IMR-90 (cell line): ENCODE results near the gene PYDC1. TPM values are rescaled to one million over a fixed set of nuclear protein-coding genes. Genes with fewer than 3 reads are reported as not detected.

Source experiments
- ATAC-seq: fragments of 200-7000 bp; cut with Tn5 transposase; 2 replicates; pipeline ENCODE4 v1.9.1; 2020; ENCODE audit warnings: low read depth, mild to moderate bottlenecking, moderate library complexity
- BruUV-seq: library from RNA; stranded (reverse); fragments of 400-500 nt; replicated peaks from 2 replicates; lab custom pipeline; 2021; lab: Mats Ljungman, UMichigan
- CTCF ChIA-PET: fragments of 300-600 bp; formaldehyde crosslinking; extraction: SDS; loops from one replicate; lab custom pipeline; 2021; ENCODE audit warnings: antibody characterized with exemption; lab: Yijun Ruan, JAX
- POLR2A ChIA-PET: fragments of 300-600 bp; sonication (Branson Sonifier 250); formaldehyde crosslinking; loops from one replicate; lab custom pipeline; 2022; ENCODE audit warnings: antibody characterized with exemption; ENCODE audit not compliant: unreplicated experiment; lab: Charles Lee
- DNase-seq: peaks from one replicate; pipeline ENCODE4 v3.0.0; 2013
- H2AFZ ChIP-seq: replicated peaks from 2 replicates; pipeline ENCODE3; 2013; ENCODE audit warnings: low read length, mild to moderate bottlenecking; ENCODE audit not compliant: poor library complexity
- H2AK5ac ChIP-seq: 2 replicates; pipeline ENCODE4 v1.6.1; 2013; ENCODE audit warnings: low read depth, low read length, inconsistent platforms
- H2AK9ac ChIP-seq: replicated peaks from 2 replicates; pipeline ENCODE3; 2013; ENCODE audit warnings: mild to moderate bottlenecking, low read depth, low read length, moderate library complexity; ENCODE audit not compliant: poor library complexity
- H2BK120ac ChIP-seq: 2 replicates; pipeline ENCODE4 v1.6.1; 2013; ENCODE audit warnings: low read depth, low read length, inconsistent platforms
- H2BK15ac ChIP-seq: 3 replicates; pipeline ENCODE4 v1.6.1; 2013; ENCODE audit warnings: low read depth, low read length, inconsistent platforms
- H2BK20ac ChIP-seq: 2 replicates; pipeline ENCODE4 v1.6.1; 2013; ENCODE audit warnings: low read depth, mild to moderate bottlenecking, inconsistent platforms, low read length, moderate library complexity
- H2BK5ac ChIP-seq: 2 replicates; pipeline ENCODE4 v1.6.1; 2013; ENCODE audit warnings: mild to moderate bottlenecking, low read depth, low read length, inconsistent platforms; ENCODE audit not compliant: poor library complexity, severe bottlenecking
- H3K14ac ChIP-seq: replicated peaks from 2 replicates; pipeline ENCODE4 v1.6.1; 2013; ENCODE audit warnings: low read depth, low read length, inconsistent platforms
- H3K18ac ChIP-seq: 2 replicates; pipeline ENCODE4 v1.6.1; 2013; ENCODE audit warnings: low read depth, low read length, control low read depth
- H3K23ac ChIP-seq: 2 replicates; pipeline ENCODE4 v1.6.1; 2013; ENCODE audit warnings: low read depth, low read length, inconsistent platforms
- H3K27ac ChIP-seq: 2 replicates; pipeline ENCODE4 v1.5.1; 2013; ENCODE audit warnings: mild to moderate bottlenecking, control low read depth, low read length; ENCODE audit not compliant: insufficient read depth
- H3K27me3 ChIP-seq: 2 replicates; pipeline ENCODE4 v1.6.1; 2013; ENCODE audit warnings: low read length; ENCODE audit not compliant: control insufficient read depth, insufficient read depth
- H3K36me3 ChIP-seq: 2 replicates; pipeline ENCODE4 v1.6.1; 2013; ENCODE audit warnings: low read length, mixed read lengths; ENCODE audit not compliant: control insufficient read depth, insufficient read depth
- H3K4ac ChIP-seq: 2 replicates; pipeline ENCODE4 v1.6.1; 2013; ENCODE audit warnings: low read depth, low read length, inconsistent platforms
- H3K4me1 ChIP-seq: 2 replicates; pipeline ENCODE4 v1.6.1; 2013; ENCODE audit warnings: low read length, mixed read lengths; ENCODE audit not compliant: control insufficient read depth, insufficient read depth
- H3K4me2 ChIP-seq: 2 replicates; pipeline ENCODE4 v1.6.1; 2013; ENCODE audit warnings: low read depth, mild to moderate bottlenecking, control low read depth, low read length, moderate library complexity
- H3K4me3 ChIP-seq: 2 replicates; pipeline ENCODE4 v1.5.1; 2013; ENCODE audit warnings: low read depth, mild to moderate bottlenecking, control low read depth, low read length, moderate library complexity; ENCODE audit not compliant: insufficient read depth
- H3K56ac ChIP-seq: 2 replicates; pipeline ENCODE4 v1.6.1; 2013; ENCODE audit warnings: low read length, inconsistent platforms; ENCODE audit not compliant: insufficient read depth; ENCODE audit errors: extremely low read depth
- H3K79me1 ChIP-seq, 2 experiments: 2 replicates each; pipeline ENCODE4 v1.6.1; 2013; ENCODE audit warnings: low read length in 2 of 2, inconsistent platforms in 1 of 2, low read depth in 1 of 2
- H3K9ac ChIP-seq: 2 replicates; pipeline ENCODE4 v1.6.1; 2013; ENCODE audit warnings: low read depth, low read length, control low read depth
- H3K9me1 ChIP-seq: 2 replicates; pipeline ENCODE4 v1.6.1; 2013; ENCODE audit warnings: low read length, inconsistent platforms; ENCODE audit not compliant: insufficient read depth
- H3K9me3 ChIP-seq: 2 replicates; pipeline ENCODE4 v1.6.1; 2013; ENCODE audit warnings: low read length; ENCODE audit not compliant: control insufficient read depth, insufficient read depth
- H4K20me1 ChIP-seq: 2 replicates; pipeline ENCODE4 v1.6.1; 2013; ENCODE audit warnings: low read length, inconsistent platforms; ENCODE audit not compliant: insufficient read depth
- H4K5ac ChIP-seq: 2 replicates; pipeline ENCODE4 v1.6.1; 2013; ENCODE audit warnings: mild to moderate bottlenecking, low read depth, low read length, control low read depth
- H4K8ac ChIP-seq, 2 experiments: 2 replicates each; pipeline ENCODE4 v1.6.1; 2013; ENCODE audit warnings: low read depth in 2 of 2, low read length in 2 of 2, control low read depth in 1 of 2, inconsistent platforms in 1 of 2
- H4K91ac ChIP-seq: 2 replicates; pipeline ENCODE4 v1.6.1; 2013; ENCODE audit warnings: low read depth, low read length, inconsistent platforms; ENCODE audit not compliant: insufficient read depth
- CEBPB ChIP-seq: IDR thresholded peaks from 2 replicates; pipeline ENCODE4 v1.6.1; 2012; ENCODE audit warnings: low read depth, low read length, improper control_type of control experiment
- CHD1 ChIP-seq: IDR thresholded peaks from 2 replicates; pipeline ENCODE4 v1.6.1; 2012; ENCODE audit warnings: low read depth, low read length, improper control_type of control experiment
- MAFK ChIP-seq: IDR thresholded peaks from 2 replicates; pipeline ENCODE4 v1.6.1; 2012; ENCODE audit warnings: low read depth, low read length, improper control_type of control experiment
- MXI1 ChIP-seq: IDR thresholded peaks from 2 replicates; pipeline ENCODE4 v1.6.1; 2012; ENCODE audit warnings: low read depth, mild to moderate bottlenecking, low read length, moderate library complexity, borderline replicate concordance
- NFE2L2 ChIP-seq: fragments of 150-350 bp; IDR thresholded peaks from 2 replicates; pipeline ENCODE4 v1.6.1; 2016; ENCODE audit warnings: low read depth, mild to moderate bottlenecking, low read length
- POLR2A ChIP-seq: IDR thresholded peaks from 2 replicates; pipeline ENCODE4 v1.6.1; 2012; ENCODE audit warnings: mild to moderate bottlenecking, low read depth, low read length
- RAD21 ChIP-seq: IDR thresholded peaks from 2 replicates; pipeline ENCODE4 v1.6.1; 2012; ENCODE audit warnings: low read length, improper control_type of control experiment
- RFX5 ChIP-seq: IDR thresholded peaks from 2 replicates; pipeline ENCODE4 v1.8.0; 2012; ENCODE audit warnings: low read depth, mild to moderate bottlenecking, low read length, moderate library complexity
- SMC3 ChIP-seq: fragments of 150-350 bp; IDR thresholded peaks from 2 replicates; pipeline ENCODE4 v1.6.1; 2016; ENCODE audit warnings: low read depth, mild to moderate bottlenecking, antibody characterized with exemption, low read length, moderate library complexity
- WGBS, 2 experiments: methylation state at CpG; one replicate each; pipeline versions ENCODE4 v1.1.5 to v1.1.7; 2013; ENCODE audit warnings: missing lambda C conversion rate in 2 of 2; ENCODE audit not compliant: insufficient read length in 1 of 2; ENCODE audit errors: extremely low coverage in 2 of 2; 5-methylcytosine and 5-hydroxymethylcytosine counted together
- dilution Hi-C: fragments of 300-500 bp; cut with HindIII; formaldehyde crosslinking; loops from one replicate; pipeline ENCODE4 v1.14.3; 2018; ENCODE audit warnings: low sequenced_read_pairs; ENCODE audit not compliant: unreplicated experiment
- in situ Hi-C: fragments of 300-500 bp; cut with MboI; formaldehyde crosslinking; loops from 3 replicates; pipeline ENCODE4 v1.14.3; 2019; ENCODE audit warnings: low sequenced_read_pairs, inconsistent platforms, mixed read lengths
- intact Hi-C: fragments of 100-400 bp; cut with micrococcal nuclease; formaldehyde crosslinking; loops from 2 replicates; pipeline ENCODE4 v1.10.0; 2022
- polyA plus RNA-seq, 3 experiments: library from polyadenylated mRNA; depleted of rRNA; stranded (reverse); fragments of >200 nt; gene quantifications; 2 replicates each; pipeline ENCODE4 v1.2.3, GENCODE V29; 2012; ENCODE audit warnings: low replicate concordance in 1 of 3
- total RNA-seq: library from RNA; depleted of rRNA; stranded (reverse); fragments of >200 nt; gene quantifications from 2 replicates; pipeline ENCODE4 v1.2.3, GENCODE V29; 2012
- TF ChIP-seq, protein P1 (sequence below): fragments of 150-350 bp; IDR thresholded peaks from 2 replicates; pipeline ENCODE4 v1.6.1; 2017; ENCODE audit warnings: mild to moderate bottlenecking, antibody characterized with exemption, low read length, low read depth
- TF ChIP-seq, protein P2 (sequence below): fragments of 150-350 bp; IDR thresholded peaks from 2 replicates; pipeline ENCODE4 v1.6.1; 2016; ENCODE audit warnings: low read depth, mild to moderate bottlenecking, low read length, moderate library complexity, borderline replicate concordance
- TF ChIP-seq, protein P3 (sequence below): conservative IDR thresholded peaks from 2 replicates; pipeline ENCODE4 v1.5.1; 2012; ENCODE audit warnings: mild to moderate bottlenecking, low read depth, low read length, improper control_type of control experiment

PYDC1 gene
- total and polyA plus RNA-seq, 2 of the 4 experiments (the other 2 are of a cell fraction): not detected

DNA sequence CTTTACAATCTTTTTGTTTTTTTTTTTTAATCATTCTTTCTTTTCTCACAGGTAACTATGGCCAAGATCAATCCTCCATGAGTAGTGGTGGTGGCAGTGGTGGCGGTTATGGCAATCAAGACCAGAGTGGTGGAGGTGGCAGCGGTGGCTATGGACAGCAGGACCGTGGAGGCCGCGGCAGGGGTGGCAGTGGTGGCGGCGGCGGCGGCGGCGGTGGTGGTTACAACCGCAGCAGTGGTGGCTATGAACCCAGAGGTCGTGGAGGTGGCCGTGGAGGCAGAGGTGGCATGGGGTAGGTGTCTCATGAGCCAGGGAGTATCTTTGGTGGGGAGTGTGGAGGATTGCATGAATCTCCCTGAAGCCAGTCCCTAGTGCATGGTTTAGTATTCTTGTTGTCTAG, 32.0 kb downstream of the PYDC1 start:
- TF ChIP-seq RAD21: no peak
- TF ChIP-seq, protein P1, sequence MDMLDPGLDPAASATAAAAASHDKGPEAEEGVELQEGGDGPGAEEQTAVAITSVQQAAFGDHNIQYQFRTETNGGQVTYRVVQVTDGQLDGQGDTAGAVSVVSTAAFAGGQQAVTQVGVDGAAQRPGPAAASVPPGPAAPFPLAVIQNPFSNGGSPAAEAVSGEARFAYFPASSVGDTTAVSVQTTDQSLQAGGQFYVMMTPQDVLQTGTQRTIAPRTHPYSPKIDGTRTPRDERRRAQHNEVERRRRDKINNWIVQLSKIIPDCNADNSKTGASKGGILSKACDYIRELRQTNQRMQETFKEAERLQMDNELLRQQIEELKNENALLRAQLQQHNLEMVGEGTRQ: no peak
- no peak for TF ChIP-seq MAFK
- TF ChIP-seq MXI1: no peak
- TF ChIP-seq CHD1: no peak
- no peak for TF ChIP-seq SMC3
- TF ChIP-seq, protein P2, sequence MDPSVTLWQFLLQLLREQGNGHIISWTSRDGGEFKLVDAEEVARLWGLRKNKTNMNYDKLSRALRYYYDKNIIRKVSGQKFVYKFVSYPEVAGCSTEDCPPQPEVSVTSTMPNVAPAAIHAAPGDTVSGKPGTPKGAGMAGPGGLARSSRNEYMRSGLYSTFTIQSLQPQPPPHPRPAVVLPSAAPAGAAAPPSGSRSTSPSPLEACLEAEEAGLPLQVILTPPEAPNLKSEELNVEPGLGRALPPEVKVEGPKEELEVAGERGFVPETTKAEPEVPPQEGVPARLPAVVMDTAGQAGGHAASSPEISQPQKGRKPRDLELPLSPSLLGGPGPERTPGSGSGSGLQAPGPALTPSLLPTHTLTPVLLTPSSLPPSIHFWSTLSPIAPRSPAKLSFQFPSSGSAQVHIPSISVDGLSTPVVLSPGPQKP: no peak
- TF ChIP-seq NFE2L2: no peak
- TF ChIP-seq, protein P3, sequence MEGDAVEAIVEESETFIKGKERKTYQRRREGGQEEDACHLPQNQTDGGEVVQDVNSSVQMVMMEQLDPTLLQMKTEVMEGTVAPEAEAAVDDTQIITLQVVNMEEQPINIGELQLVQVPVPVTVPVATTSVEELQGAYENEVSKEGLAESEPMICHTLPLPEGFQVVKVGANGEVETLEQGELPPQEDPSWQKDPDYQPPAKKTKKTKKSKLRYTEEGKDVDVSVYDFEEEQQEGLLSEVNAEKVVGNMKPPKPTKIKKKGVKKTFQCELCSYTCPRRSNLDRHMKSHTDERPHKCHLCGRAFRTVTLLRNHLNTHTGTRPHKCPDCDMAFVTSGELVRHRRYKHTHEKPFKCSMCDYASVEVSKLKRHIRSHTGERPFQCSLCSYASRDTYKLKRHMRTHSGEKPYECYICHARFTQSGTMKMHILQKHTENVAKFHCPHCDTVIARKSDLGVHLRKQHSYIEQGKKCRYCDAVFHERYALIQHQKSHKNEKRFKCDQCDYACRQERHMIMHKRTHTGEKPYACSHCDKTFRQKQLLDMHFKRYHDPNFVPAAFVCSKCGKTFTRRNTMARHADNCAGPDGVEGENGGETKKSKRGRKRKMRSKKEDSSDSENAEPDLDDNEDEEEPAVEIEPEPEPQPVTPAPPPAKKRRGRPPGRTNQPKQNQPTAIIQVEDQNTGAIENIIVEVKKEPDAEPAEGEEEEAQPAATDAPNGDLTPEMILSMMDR: no peak
- TF ChIP-seq RFX5: no peak
- TF ChIP-seq CEBPB: no peak
- no peak for TF ChIP-seq POLR2A
- no peak overlapping the region for H4K8ac ChIP-seq
- intact Hi-C loops: loop anchor here (10.0 kb wide), 1 partner anchor 690 kb away; the partner anchor contains the start of gene ZNF267
- no peak overlapping the region for H3K9ac ChIP-seq
- H3K36me3 ChIP-seq: peaks cover 72% of the 10 kb centered on the region
- H3K18ac ChIP-seq: no peak overlapping the region
- H3K56ac ChIP-seq: no peak overlapping the region
- H4K5ac ChIP-seq: no peak overlapping the region
- H3K9me1 ChIP-seq: peaks cover 6% of the 10 kb centered on the region; the same call in 1 of the 2 replicates
- no peak overlapping the region for H2BK20ac ChIP-seq
- no peak overlapping the region for H2AK9ac ChIP-seq
- H3K14ac ChIP-seq: no peak overlapping the region
- no peak overlapping the region for H2BK120ac ChIP-seq
- no peak overlapping the region for H2BK5ac ChIP-seq
- H3K27ac ChIP-seq: no peak overlapping the region
- ChIA-PET POLR2A (no interaction called here), CTCF (no interaction called here)
- no peak overlapping the region for H3K4me3 ChIP-seq
- in situ Hi-C loops: no loop called here
- H4K91ac ChIP-seq: no peak overlapping the region
- no peak for ATAC-seq
- peaks cover 5% of the 10 kb centered on the region; the same call in 1 of the 2 replicates for H3K4me1 ChIP-seq
- no TSS peak for BruUV-seq
- H2AFZ ChIP-seq: no peak overlapping the region
- no peak overlapping the region for H3K23ac ChIP-seq
- peaks cover 36 to 71% of the 10 kb centered on the region in 2 experiments for H3K79me1 ChIP-seq
- dilution Hi-C loops: no loop called here
- DNase-seq: no peak
- H3K9me3 ChIP-seq: no peaks in the 10 kb centered on the region
- peaks cover 97% of the 10 kb centered on the region for H4K20me1 ChIP-seq
- 100% methylated on average over 3 of the region's 14 CpGs; no CpG with 5 or more reads in 1 of the 2 experiments for WGBS, 2 experiments
- H3K4ac ChIP-seq: no peak overlapping the region
- no peak overlapping the region for H2BK15ac ChIP-seq
- H3K4me2 ChIP-seq: no peak overlapping the region
- H3K27me3 ChIP-seq: no peaks in the 10 kb centered on the region
- H2AK5ac ChIP-seq: no peak overlapping the region
